Heart left ventricle (tissue), 13 donors: ENCODE data around the gene URM1.

Experiments
- POLR2A ChIP-seq, 2 donors: fragments of 450-650 bp; IDR thresholded peaks; one replicate each; pipeline ENCODE4 v1.6.1; 2017; ENCODE audit warnings: antibody characterized with exemption in 2 of 2, mild to moderate bottlenecking in 2 of 2, moderate library complexity in 2 of 2
- TF ChIP-seq, protein P1 (sequence below), 12 donors: fragments of 200-600 bp; sonication (generic) in 4 of 12; IDR thresholded peaks; one replicate each; pipeline versions ENCODE4 v1.5.0 to v1.8.0; 2018 to 2022; ENCODE audit warnings: antibody characterized with exemption in 12 of 12, mild to moderate bottlenecking in 5 of 12
- donor health status: ischemic (EF 13 %, LVEDD 7.1; RV severe dilation, severe dysfunction).
- donor health status: DM: no; HTN: yes; CAD: no.
- donor health status: DM: no; HTN: no; CAD: no.
- donor health status: ischemic (EF 25% LVEDD 6.9; RV normal size, moderate dysfunction).
- donor health status: ischemic (EF 25% LVEDD 5.7; RV mildly dilated, moderate dysfunction).
- donor health status: ischemic (EF 35%, LVEDD 5.7; RV mildly dilated, moderate dysfunction).
- donor health status: nonischemic (EF 11% LVEDD 7.7; RV severe dilation, severe dysfunction).
- donor health status: DM: yes; HTN: yes; CAD: no.
- donor health status: PGD.
- donor health status: ischemic (EF 29% LVEDD 5.4; RV normal size, mild dysfunction).
- donor health status: nonischemic (EF 23%, LVEDD 6.1; RV moderate dilation, normal function).

DNA sequence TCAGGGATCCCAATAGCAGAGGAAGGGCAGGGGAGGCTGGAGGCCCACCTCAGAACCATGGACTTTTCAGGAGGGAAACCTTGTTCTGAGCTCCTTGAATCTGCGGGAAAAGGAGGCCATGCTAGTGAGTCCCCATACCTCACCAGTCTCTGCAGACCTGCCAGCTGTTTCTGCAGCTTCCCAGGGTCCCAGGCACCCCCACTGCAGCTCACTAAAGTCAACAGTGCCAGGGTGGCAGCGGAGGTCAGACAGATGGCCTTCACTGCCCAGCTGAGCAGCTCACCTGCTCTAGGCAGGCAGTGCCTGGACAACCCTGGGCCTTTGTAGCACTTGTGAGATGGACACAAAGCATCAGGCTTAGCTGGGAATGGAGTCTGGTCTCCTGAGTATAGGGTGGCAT, 35.3 kb upstream of the URM1 start:
- TF ChIP-seq, protein P1, sequence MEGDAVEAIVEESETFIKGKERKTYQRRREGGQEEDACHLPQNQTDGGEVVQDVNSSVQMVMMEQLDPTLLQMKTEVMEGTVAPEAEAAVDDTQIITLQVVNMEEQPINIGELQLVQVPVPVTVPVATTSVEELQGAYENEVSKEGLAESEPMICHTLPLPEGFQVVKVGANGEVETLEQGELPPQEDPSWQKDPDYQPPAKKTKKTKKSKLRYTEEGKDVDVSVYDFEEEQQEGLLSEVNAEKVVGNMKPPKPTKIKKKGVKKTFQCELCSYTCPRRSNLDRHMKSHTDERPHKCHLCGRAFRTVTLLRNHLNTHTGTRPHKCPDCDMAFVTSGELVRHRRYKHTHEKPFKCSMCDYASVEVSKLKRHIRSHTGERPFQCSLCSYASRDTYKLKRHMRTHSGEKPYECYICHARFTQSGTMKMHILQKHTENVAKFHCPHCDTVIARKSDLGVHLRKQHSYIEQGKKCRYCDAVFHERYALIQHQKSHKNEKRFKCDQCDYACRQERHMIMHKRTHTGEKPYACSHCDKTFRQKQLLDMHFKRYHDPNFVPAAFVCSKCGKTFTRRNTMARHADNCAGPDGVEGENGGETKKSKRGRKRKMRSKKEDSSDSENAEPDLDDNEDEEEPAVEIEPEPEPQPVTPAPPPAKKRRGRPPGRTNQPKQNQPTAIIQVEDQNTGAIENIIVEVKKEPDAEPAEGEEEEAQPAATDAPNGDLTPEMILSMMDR (IDR thresholded peaks at IDR 0.05), result no peak
- no peak for TF ChIP-seq POLR2A (IDR thresholded peaks at IDR 0.05)
